Body of pancreas (tissue), 4 donors: Measurements from ENCODE around the gene ZMYND10. TPM values are rescaled to one million over a fixed set of nuclear protein-coding genes. Genes with fewer than 3 reads are reported as not detected.

ENCODE experiments used
- ATAC-seq: fragments of 150-250 bp; one replicate; pipeline ENCODE4 v1.9.1; 2016
- DNase-seq, 4 donors: peaks; one replicate each; pipeline ENCODE4 v3.0.0-alpha.2; 2019
- H3K27ac ChIP-seq, 4 donors: fragments of 200-600 bp; sonication (generic); 1 replicate in 3 of 4; 2 replicates in 1 of 4; pipeline versions ENCODE4 v1.5.1 to v1.6.1; 2016 to 2019; ENCODE audit warnings: mild to moderate bottlenecking in 1 of 4, mixed read lengths in 1 of 4, moderate library complexity in 1 of 4
- H3K27me3 ChIP-seq, 2 donors: fragments of 200-600 bp; sonication (generic); one replicate each; pipeline ENCODE4 v1.6.0; 2016; ENCODE audit warnings: mild to moderate bottlenecking in 1 of 2
- H3K36me3 ChIP-seq, 2 donors: fragments of 200-600 bp; sonication (generic); replicated peaks in 1 of 2; 2 replicates each; pipeline ENCODE4 v1.5.1; 2016; ENCODE audit warnings: low read depth in 2 of 2; ENCODE audit not compliant: insufficient read depth in 1 of 2
- H3K4me1 ChIP-seq: fragments of 200-600 bp; sonication (generic); one replicate; pipeline ENCODE4 v1.6.0; 2016
- H3K4me3 ChIP-seq, 2 donors: fragments of 200-600 bp; sonication (generic); 1 replicate in 1 of 2; 2 replicates in 1 of 2; pipeline ENCODE4 v1.5.1; 2016 to 2019
- H3K9me3 ChIP-seq, 3 donors: fragments of 200-600 bp; sonication (generic); 1 replicate in 2 of 3; 2 replicates in 1 of 3; pipeline ENCODE4 v1.5.1; 2016
- POLR2A ChIP-seq, 3 donors: fragments of 450-650 bp; IDR thresholded peaks; one replicate each; pipeline ENCODE4 v1.6.1; 2016; ENCODE audit warnings: antibody characterized with exemption in 3 of 3, mild to moderate bottlenecking in 2 of 3
- WGBS, 2 donors: methylation state at CpG; one replicate each; pipeline ENCODE4 v1.1.5; 2017; 5-methylcytosine and 5-hydroxymethylcytosine counted together
- intact Hi-C: fragments of 100-400 bp; cut with DNase I; formaldehyde crosslinking; loops from one replicate; pipeline ENCODE4 v1.15.1; 2023
- total RNA-seq, 2 donors: library from RNA; depleted of rRNA; stranded (reverse); fragments of >200 nt; gene quantifications; one replicate each; pipeline ENCODE4 v1.1.0, GENCODE V29; 2016
- TF ChIP-seq, protein P1 (sequence below), 7 experiments: fragments of 450-650 bp in 4 of 7; fragments of 200-600 bp in 3 of 7; sonication (generic) in 3 of 7; IDR thresholded peaks; one replicate each; pipeline ENCODE4 v1.5.1; 2016 to 2019; ENCODE audit warnings: antibody characterized with exemption in 7 of 7

ZMYND10 gene
- total RNA-seq, 2 donors from 2014 or later: 1.3 to 2.3 TPM

DNA sequence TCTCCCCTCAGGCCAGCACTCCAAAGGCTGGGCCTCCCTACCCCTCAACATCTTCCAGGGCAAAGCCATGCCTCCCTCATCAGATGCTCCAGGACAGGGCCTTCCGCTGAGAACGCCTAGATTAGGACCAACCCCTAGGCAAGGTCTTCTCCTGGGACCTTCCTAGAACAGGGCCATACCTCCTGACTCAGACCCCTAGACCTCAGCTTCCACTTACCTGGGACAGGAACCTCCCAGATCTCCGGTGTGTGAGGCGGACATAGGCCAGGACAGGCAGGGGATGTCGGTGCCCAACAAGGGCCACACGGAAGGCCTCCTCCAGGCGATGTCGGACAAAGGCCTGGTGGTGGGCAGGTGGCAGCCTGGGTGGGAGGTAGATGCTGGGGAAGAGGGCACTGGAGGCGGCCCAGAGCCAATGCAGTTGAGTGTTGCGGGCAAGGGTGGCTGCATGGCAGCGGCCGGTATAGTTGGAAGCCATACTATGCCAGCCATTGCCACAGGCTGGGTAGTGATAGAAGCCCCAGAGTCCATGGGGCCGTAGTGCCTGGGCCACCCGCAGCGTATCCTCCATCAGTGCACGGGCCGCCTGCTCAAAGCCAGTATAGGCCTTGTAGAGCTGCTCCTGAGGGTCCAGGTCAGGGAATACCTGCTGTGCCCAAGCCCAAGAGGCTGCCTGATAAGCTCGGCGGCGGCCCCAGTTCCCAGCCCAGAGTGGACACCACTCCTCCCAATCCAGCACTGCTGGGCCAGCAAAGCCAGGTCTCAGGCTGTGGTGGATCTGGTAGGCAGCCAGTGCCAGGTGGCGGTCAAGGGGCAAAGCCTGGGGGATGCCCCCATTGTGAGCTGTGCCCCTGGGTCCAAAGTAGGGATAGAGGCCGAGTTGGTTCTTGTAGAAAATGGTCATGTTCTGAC lies 50.8 kb downstream of the ZMYND10 start:
- Histone ChIP-seq H3K9me3 (no peaks in the 10 kb centered on the region), H3K36me3 (peaks cover 0 to 4% of the 10 kb centered on the region in 2 donors), H3K27me3 (no peaks in the 10 kb centered on the region), H3K4me3 (no peak overlapping the region), H3K27ac (no peak overlapping the region), H3K4me1 (peaks cover 48% of the 10 kb centered on the region)
- DNase-seq (no peak), ATAC-seq (no peak)
- WGBS, 2 donors: 91% methylated on average over 10 to 22 of the region's 22 CpGs
- intact Hi-C loops: no loop called here
- TF ChIP-seq POLR2A (IDR thresholded peaks at IDR 0.05): peak in 1 of 3 donors; percentile 12
- TF ChIP-seq, protein P1, sequence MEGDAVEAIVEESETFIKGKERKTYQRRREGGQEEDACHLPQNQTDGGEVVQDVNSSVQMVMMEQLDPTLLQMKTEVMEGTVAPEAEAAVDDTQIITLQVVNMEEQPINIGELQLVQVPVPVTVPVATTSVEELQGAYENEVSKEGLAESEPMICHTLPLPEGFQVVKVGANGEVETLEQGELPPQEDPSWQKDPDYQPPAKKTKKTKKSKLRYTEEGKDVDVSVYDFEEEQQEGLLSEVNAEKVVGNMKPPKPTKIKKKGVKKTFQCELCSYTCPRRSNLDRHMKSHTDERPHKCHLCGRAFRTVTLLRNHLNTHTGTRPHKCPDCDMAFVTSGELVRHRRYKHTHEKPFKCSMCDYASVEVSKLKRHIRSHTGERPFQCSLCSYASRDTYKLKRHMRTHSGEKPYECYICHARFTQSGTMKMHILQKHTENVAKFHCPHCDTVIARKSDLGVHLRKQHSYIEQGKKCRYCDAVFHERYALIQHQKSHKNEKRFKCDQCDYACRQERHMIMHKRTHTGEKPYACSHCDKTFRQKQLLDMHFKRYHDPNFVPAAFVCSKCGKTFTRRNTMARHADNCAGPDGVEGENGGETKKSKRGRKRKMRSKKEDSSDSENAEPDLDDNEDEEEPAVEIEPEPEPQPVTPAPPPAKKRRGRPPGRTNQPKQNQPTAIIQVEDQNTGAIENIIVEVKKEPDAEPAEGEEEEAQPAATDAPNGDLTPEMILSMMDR (IDR thresholded peaks at IDR 0.05): no peak

- Histone ChIP-seq H3K36me3 (peaks cover 4 to 10% of the 10 kb centered on the region in 2 donors), H3K27ac (peak overlapping the region in 2 of 4 donors; percentile 92 to 99), H3K9me3 (no peaks in the 10 kb centered on the region), H3K27me3 (no peaks in the 10 kb centered on the region), H3K4me1 (peaks cover 46% of the 10 kb centered on the region), H3K4me3 (no peak overlapping the region)
- DNase-seq (no peak), ATAC-seq (no peak)
- intact Hi-C loops: no loop called here
- 84 to 88% methylated on average over 3 to 4 of the region's 4 CpGs for WGBS, 2 donors
- TF ChIP-seq POLR2A (IDR thresholded peaks at IDR 0.05): no peak
- TF ChIP-seq, protein P1 (IDR thresholded peaks at IDR 0.05): no peak
These were observed 51.4 kb downstream of the ZMYND10 start for GRCh38 chr3:50294089-50294488.

DNA sequence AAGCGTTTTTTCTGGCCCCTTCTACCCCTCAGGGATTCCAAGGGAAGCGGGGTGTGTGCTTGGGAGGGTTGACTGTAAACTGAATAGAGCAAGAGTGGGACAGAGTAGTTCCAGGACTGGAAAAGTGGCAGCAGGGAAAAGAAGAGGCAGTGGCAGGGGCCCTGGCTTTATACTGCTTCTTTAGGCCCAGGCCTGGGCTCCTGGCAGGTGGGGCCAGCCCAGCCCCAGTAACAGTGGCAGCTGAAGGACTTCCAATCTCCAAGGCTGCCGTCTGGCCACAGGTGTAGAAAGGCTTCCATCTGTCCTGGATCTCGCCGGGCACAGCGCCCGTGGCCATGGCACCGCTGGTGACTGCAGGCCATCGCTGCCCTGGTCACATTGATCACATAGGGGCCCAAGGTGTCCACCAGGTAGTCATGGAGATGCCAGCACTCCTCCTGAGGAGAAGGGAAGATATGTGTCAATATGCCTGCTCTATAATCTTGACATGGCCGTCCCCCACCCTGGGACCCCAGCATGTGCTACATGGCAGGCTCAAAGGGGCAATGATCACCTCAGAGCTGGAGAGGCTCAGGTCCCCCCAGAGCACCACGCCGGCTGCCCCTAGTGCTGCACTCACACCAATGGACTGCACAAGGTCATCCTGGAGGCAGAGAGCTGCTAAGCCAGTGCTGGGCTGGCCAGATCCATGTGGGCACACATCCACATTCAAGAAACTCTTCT lies 52.3 kb downstream of the ZMYND10 start:
- no peak overlapping the region for H3K4me3 ChIP-seq
- H3K27ac ChIP-seq: peak overlapping the region; percentile 65 to 99 (median 94)
- WGBS, 2 donors: 30 to 41% methylated on average over 8 to 12 of the region's 12 CpGs
- no peaks in the 10 kb centered on the region for H3K9me3 ChIP-seq
- DNase-seq (peak in 3 of 4 donors; percentile 53 to 67 (median 59)), ATAC-seq (no peak)
- H3K36me3 ChIP-seq: peaks cover 4 to 18% of the 10 kb centered on the region in 2 donors
- H3K4me1 ChIP-seq: peaks cover 38% of the 10 kb centered on the region
- no peak for TF ChIP-seq POLR2A (IDR thresholded peaks at IDR 0.05)
- TF ChIP-seq, protein P1 (IDR thresholded peaks at IDR 0.05): no peak
- H3K27me3 ChIP-seq: no peaks in the 10 kb centered on the region
- intact Hi-C loops: no loop called here

GRCh38 chr3:50292159-50293078 lies 53.1 kb downstream of the ZMYND10 start, which contains the start of gene IFRD2:
IFRD2 (minus strand) TSS chr3:50292429; CDS start chr3:50292274, 155 bp downstream.
- peaks cover 30% of the 10 kb centered on the region for H3K4me1 ChIP-seq
- no peaks in the 10 kb centered on the region for H3K27me3 ChIP-seq
- peak within 1 kb of the TSS; percentile 92 to 99 (median 98) for H3K27ac ChIP-seq
- intact Hi-C loops: no loop called here
- peak; percentile 97 to 99 (median 98) for DNase-seq
- H3K9me3 ChIP-seq: no peaks in the 10 kb centered on the region
- H3K4me3 ChIP-seq: peak within 1 kb of the TSS; percentile 42 to 83
- H3K36me3 ChIP-seq: peaks cover 4 to 18% of the 10 kb centered on the region in 2 donors
- WGBS, 2 donors: 1 to 6% methylated on average over 4 to 64 of the region's 67 CpGs
- peak; percentile 68 to 85 (median 78) for TF ChIP-seq POLR2A (IDR thresholded peaks at IDR 0.05)
- TF ChIP-seq, protein P1 (IDR thresholded peaks at IDR 0.05): no peak
- ATAC-seq: peak; percentile 95
